GM20431 (cell line): Measurements from ENCODE around the gene FCMR.

Source experiments
- in situ Hi-C: fragments of 300-500 bp; cut with MseI, MboI; formaldehyde crosslinking; loops from one replicate; pipeline ENCODE4 v1.15.0; 2020; ENCODE audit warnings: low sequenced_read_pairs; ENCODE audit not compliant: unreplicated experiment

FCMR gene, protein sequence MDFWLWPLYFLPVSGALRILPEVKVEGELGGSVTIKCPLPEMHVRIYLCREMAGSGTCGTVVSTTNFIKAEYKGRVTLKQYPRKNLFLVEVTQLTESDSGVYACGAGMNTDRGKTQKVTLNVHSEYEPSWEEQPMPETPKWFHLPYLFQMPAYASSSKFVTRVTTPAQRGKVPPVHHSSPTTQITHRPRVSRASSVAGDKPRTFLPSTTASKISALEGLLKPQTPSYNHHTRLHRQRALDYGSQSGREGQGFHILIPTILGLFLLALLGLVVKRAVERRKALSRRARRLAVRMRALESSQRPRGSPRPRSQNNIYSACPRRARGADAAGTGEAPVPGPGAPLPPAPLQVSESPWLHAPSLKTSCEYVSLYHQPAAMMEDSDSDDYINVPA

GRCh38 chr1:206921772-206922265 is at the start of gene FCMR:
Gene FCMR (minus strand): TSS chr1:206921941. CDS start chr1:206921854, 87 bp downstream.
- in situ Hi-C loops = loop anchor here (25.0 kb wide), 1 partner anchor 185 kb away; no protein-coding TSS in a partner anchor

DNA sequence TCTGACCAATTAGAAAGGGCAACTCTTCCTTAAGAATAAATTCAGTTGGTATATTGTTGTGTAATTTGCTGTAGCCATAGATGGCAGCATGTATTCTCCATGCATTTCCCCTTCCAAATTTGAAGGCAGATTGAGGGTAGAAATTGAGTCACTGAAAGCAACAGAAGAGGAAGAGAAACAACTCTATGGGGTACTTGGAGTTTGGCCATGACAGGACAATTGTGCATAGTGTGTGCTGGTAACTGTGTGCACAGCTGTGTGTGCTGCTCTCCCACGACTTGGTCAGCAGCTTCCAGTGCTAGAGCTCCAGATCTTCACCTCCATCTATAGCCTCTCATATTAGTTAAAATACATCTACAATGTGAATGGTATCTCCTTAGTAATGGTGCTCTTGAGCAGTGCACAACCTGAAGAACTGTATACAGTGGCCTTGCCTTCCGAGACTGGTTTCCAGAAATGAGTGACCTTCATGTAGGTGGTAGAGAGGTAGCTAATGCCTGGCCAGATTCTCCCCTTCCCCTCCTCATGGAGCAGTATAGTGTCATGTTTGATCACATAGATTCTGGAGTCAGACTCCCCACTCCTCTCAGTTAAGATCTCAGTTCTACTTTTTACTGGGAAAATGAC is 49.4 kb upstream of the FCMR start:
- in situ Hi-C loops = no loop called here

GRCh38 chr1:206970446-206970845 is 48.7 kb upstream of the FCMR start, which contains the start of gene FCAMR:
Gene FCAMR (minus strand): TSS chr1:206970460. CDS start chr1:206970125, 335 bp downstream.
- in situ Hi-C loops = no loop called here

- in situ Hi-C loops = no loop called here
Observed at GRCh38 chr1:206969090-206969489, 47.3 kb upstream of the FCMR start.

- in situ Hi-C loops = no loop called here
Observed at GRCh38 chr1:206967096-206967849, 45.5 kb upstream of the FCMR start.

GRCh38 chr1:206965781-206966180 is 44.0 kb upstream of the FCMR start:
- in situ Hi-C loops = no loop called here

DNA sequence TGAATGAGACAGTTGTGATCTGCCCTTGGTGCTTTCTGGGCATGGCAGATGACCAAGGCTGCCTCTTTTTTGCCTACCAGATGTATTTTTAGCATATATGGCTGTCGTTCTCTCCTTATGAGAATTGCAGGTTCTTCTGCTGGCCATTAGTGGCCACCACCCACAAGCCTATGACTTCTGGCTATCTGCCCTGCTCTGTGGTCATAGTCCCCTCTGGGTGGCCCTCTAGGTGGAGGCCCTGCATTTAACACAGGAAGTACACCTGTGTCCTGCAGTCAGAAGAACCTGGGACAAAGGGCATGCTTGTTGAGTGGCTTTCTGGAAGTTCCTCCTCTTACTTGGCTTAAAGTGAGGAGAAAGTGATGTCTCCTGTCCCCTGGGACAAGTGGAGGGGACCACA is 42.0 kb upstream of the FCMR start:
- in situ Hi-C loops = no loop called here

DNA sequence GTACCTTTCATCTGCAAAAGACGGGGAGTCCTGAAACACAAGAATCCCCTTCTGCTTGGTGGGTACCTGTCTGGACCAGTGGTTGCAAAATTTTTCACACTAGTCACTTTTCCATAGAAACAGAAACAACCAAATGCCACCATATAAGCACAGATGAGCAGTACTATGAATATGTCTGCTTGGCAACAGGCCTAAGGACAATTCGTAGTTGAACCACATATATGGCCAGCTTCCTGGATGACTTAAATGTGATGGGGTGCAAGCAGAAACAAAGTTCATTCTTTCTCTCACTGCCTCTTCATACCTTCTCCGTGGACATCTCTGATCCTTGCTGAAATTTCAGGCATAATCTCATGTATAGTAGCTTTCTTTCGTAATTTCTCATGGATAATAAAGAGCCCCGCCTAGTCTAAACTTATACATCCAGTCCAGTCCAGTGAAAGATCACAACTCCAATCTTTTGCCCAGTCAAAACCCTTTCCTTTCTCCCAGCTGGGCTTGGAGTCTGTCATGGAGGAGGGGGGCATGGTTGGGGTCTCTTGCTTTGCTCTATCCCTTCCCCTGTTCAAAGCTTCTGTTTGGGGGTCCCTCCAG is 41.5 kb upstream of the FCMR start:
- in situ Hi-C loops = no loop called here

GRCh38 chr1:206962272-206962671 is 40.5 kb upstream of the FCMR start:
- in situ Hi-C loops = no loop called here

DNA sequence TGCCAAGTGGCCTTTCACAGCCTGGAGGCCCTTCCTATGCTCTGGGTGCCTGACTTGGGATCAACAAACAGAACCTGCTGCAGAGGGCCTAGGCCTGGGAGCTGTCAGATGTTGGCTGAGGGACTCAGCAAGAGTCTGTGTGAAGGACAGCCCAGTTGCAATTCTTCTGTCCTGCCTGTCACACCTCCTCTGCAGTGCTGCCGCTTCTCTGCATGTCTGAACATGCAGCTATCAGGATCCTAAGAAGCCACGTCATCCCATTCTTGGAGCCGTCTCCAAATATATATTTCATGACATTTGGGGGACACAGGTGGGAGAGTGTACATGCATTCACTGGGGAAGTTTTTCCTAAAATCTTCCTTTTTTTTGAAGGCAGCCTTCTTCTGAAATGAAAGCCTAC is 39.9 kb upstream of the FCMR start:
- in situ Hi-C loops = no loop called here

DNA sequence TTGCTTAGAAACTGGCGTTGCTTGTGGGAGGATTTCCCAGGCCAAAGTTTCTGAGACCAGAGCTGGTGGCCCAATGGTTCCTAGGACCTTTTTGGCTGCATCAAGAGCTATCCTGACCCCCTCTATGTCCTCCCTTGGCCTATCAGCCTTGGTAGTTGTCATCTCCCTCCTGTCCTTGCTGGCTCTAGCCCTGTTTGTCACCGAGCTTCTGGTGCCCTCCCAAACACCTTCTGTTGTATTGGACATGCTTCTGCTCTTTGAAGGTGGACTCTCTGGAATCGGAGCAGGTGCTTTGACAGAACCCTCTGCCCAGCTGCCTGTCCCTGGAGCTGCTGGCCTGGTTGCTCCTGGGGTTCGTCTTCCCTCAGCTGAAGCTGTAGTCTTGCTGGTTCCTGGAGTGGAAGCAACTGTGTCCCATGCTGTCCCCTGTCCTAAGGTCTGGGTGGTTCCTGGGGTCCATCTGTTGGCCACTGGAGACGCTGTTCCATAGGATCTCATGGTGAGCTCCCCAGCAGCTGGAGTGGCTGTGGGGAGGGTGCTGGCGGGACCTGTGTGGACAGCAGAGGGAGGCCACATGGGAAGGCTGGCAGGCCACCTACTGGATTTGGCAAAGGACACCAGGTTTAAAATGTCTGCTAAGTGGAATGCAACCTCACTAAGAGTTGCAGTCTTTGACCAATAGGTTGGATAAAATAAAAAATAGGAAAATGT is 39.1 kb upstream of the FCMR start:
- in situ Hi-C loops = no loop called here

DNA sequence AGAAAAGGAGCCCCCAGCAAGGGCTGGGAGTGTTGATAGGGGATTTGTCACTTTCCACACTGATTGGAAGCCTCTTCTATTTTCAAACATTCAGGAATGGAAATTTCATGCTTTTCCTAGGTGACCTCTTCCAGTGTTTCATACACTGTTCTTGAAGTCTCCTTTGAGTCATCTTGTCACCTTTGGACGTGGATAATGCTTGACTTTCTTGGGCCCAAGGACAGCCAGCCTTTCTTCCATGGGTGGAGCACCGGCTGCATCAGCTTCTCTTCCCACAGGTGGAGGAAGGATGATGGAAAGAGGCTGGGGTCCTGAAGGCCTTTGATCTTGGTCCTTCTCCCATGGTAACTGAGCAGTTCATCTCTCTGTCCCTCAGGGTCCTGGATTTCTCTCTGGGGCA is 36.4 kb upstream of the FCMR start:
- in situ Hi-C loops = no loop called here

- in situ Hi-C loops = no loop called here
Observed at GRCh38 chr1:206957639-206958038, 35.9 kb upstream of the FCMR start.

- in situ Hi-C loops = no loop called here
Observed at GRCh38 chr1:206955476-206956451, 34.0 kb upstream of the FCMR start.

DNA sequence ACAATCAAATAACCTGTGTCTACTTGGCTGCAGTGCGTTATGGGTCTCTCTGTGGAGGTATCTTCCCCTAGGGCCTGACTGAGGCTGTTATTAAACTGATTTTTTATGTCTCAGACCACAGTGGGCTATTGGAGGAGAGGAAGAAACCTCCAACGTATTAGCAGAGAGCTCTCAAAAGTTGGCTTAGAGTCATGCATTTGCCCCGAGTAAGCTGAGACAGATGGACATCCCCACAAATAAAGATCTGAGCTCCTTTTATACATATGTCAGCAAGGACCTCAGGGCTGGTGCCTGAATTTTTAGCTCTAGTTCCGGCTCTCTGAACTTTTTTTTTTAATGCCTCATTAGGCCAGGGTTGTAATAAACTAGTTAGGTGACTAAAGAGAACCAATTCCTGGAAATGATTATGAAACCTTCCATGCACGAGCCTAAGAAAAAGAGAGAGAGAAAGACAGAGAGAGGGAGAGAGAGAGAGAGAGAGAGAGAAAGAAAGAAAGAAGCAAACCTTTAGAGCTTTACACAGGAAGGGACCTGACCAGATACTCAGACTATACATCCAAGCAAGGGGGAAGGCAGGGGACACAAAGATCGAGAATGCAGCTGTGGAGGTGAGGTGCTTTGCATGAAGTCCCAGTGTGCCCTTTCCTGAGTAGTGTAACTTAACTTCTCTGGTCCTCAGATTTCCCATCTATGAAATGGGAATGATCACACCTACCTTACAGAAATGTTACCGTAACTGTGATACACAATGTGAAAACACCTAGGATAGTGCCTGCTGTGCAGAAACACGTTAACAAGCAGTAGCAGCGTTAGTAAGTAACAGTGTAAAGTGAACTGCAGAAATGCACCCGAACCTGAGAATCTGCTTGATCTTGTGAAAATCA is 33.0 kb upstream of the FCMR start:
- in situ Hi-C loops = no loop called here

GRCh38 chr1:206953626-206954025 is 31.9 kb upstream of the FCMR start:
- in situ Hi-C loops = no loop called here

DNA sequence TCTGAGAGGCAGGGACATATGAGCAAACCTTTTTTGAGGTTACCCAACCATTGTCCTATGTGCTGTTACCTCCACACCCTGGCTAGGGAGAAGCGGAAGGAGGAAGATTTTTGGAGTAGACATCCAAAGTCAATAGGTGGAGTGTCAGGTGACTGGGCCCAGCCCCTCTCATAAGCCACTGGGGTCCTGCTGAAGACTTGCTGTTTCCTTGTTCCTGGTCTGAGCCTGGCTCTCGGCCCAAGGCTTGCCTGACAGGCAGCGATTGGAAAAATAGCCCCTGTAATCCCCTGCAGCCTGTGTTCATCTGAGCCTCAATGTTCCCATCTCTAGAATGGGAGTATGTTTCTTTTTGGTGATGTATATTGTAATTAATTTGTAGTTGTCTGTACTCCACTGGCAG is 31.4 kb upstream of the FCMR start:
- in situ Hi-C loops = no loop called here

- in situ Hi-C loops = no loop called here
Observed at GRCh38 chr1:206952171-206952570, 30.4 kb upstream of the FCMR start.
